K562 (cell line): ENCODE results near the gene AMDHD2. TPM values are rescaled to one million over a fixed set of nuclear protein-coding genes. Genes with fewer than 3 reads are reported as not detected.

Experiments used
- ATAC-seq: fragments of 200-7000 bp; cut with Tn5 transposase; 3 replicates; pipeline ENCODE4 v1.9.1; 2020; ENCODE audit warnings: moderate library complexity
- BruUV-seq: library from RNA; stranded (reverse); fragments of 400-500 nt; replicated peaks from 2 replicates; lab custom pipeline; 2021; lab: Mats Ljungman, UMichigan
- CTCF ChIA-PET: fragments of 300-600 bp; formaldehyde crosslinking; extraction: SDS; loops from one replicate; lab custom pipeline; 2021; ENCODE audit warnings: low intra/inter-chr PET ratio; lab: Yijun Ruan, JAX
- POLR2A ChIA-PET: fragments of 300-600, 350-650 bp; sonication (Branson Sonifier 250); formaldehyde crosslinking; extraction: SDS; loops from one replicate; lab custom pipeline; 2021; ENCODE audit warnings: antibody characterized with exemption, inconsistent platforms; lab: Yijun Ruan, JAX
- DNase-seq, 4 experiments: peaks; one replicate each; pipeline versions ENCODE4 v3.0.0 to v3.0.0-alpha.2; 2011 to 2018; ENCODE audit warnings: low spot score in 3 of 4, mixed read lengths in 3 of 4; ENCODE audit errors: extremely low read depth in 1 of 4
- FAIRE-seq: peaks from 2 replicates; lab custom pipeline; 2011; peaks lifted over from hg19 to GRCh38; lab: Jason Lieb, UNC
- H2AFZ ChIP-seq: 2 replicates; pipeline ENCODE4 v1.6.0; 2011; ENCODE audit warnings: low read depth, low read length, control low read depth, inconsistent platforms
- H3K27ac ChIP-seq: fragments of 200-600 bp; 3 replicates; pipeline ENCODE4 v1.8.0; 2011; ENCODE audit warnings: low read depth, mild to moderate bottlenecking, control low read depth, inconsistent platforms, low read length, moderate library complexity, mixed read lengths; ENCODE audit errors: extremely low read depth
- H3K27me3 ChIP-seq, 2 experiments: fragments of 300-600 bp in 1 of 2; 2 replicates in 1 of 2; 3 replicates in 1 of 2; pipeline versions ENCODE4 v1.6.0 to v1.8.0; 2011; ENCODE audit warnings: inconsistent platforms in 2 of 2, low read length in 2 of 2, mild to moderate bottlenecking in 1 of 2, mixed read lengths in 1 of 2, moderate library complexity in 1 of 2; ENCODE audit not compliant: control insufficient read depth in 2 of 2, insufficient read depth in 2 of 2
- H3K36me3 ChIP-seq: fragments of 300-600 bp; 3 replicates; pipeline ENCODE4 v1.8.0; 2011; ENCODE audit warnings: mild to moderate bottlenecking, low read length, inconsistent platforms; ENCODE audit not compliant: control insufficient read depth, insufficient read depth
- H3K4me1 ChIP-seq, 2 experiments: fragments of 200-600 bp in 1 of 2; replicated peaks in 1 of 2; 2 replicates in 1 of 2; 3 replicates in 1 of 2; pipeline versions ENCODE4 v1.5.1 to v1.8.0; 2011; ENCODE audit warnings: inconsistent platforms in 2 of 2, low read length in 2 of 2, mild to moderate bottlenecking in 1 of 2, mixed read lengths in 1 of 2, moderate library complexity in 1 of 2; ENCODE audit not compliant: control insufficient read depth in 2 of 2, insufficient read depth in 2 of 2
- H3K4me2 ChIP-seq: 2 replicates; pipeline ENCODE4 v1.6.1; 2011; ENCODE audit warnings: low read length, control low read depth, inconsistent platforms, mixed read lengths; ENCODE audit not compliant: insufficient read depth
- H3K4me3 ChIP-seq: fragments of 200-600 bp; sonication (generic), shearing (Covaris generic); 2 replicates; pipeline ENCODE4 v1.5.1; 2016; ENCODE audit warnings: control low read depth, inconsistent platforms
- H3K79me2 ChIP-seq: fragments of 200-600 bp; 3 replicates; pipeline ENCODE4 v1.8.0; 2011; ENCODE audit warnings: low read length, inconsistent platforms; ENCODE audit not compliant: control insufficient read depth, insufficient read depth
- H3K9ac ChIP-seq, 2 experiments: 2 replicates each; pipeline versions ENCODE4 v1.6.0 to v1.6.1; 2011; ENCODE audit warnings: low read depth in 2 of 2, low read length in 2 of 2, control low read depth in 1 of 2, inconsistent platforms in 1 of 2, mild to moderate bottlenecking in 1 of 2, mixed read lengths in 1 of 2; ENCODE audit not compliant: insufficient read depth in 1 of 2
- H3K9me1 ChIP-seq: one replicate; pipeline ENCODE4 v1.6.0; 2011; ENCODE audit warnings: inconsistent platforms, mild to moderate bottlenecking, low read length, moderate library complexity; ENCODE audit not compliant: control insufficient read depth, insufficient read depth
- H3K9me3 ChIP-seq: replicated peaks from 2 replicates; pipeline ENCODE4 v1.5.1; 2011; ENCODE audit warnings: low read depth, low read length, inconsistent platforms; ENCODE audit not compliant: control insufficient read depth, insufficient read depth
- H4K20me1 ChIP-seq: replicated peaks from 2 replicates; pipeline ENCODE4 v1.6.1; 2011; ENCODE audit warnings: low read length, inconsistent platforms, mixed read lengths; ENCODE audit not compliant: control insufficient read depth, insufficient read depth
- CHCHD3 ChIP-seq: fragments of 250-450 bp; sonication (Bioruptor Pico); IDR thresholded peaks from 2 replicates; pipeline ENCODE4 v2.1.2; 2022; ENCODE audit warnings: mild to moderate bottlenecking
- CHD1 ChIP-seq: fragments of 200-600 bp; sonication (generic); IDR thresholded peaks from one replicate; pipeline ENCODE4 v1.6.1; 2012; ENCODE audit warnings: mild to moderate bottlenecking, moderate library complexity, low read length, inconsistent platforms
- GABPB1 ChIP-seq: sonication (generic); formaldehyde crosslinking; IDR thresholded peaks from 2 replicates; pipeline ENCODE4 v1.8.0; 2022; ENCODE audit warnings: mild to moderate bottlenecking, missing genetic modification reagents
- NCOA1 ChIP-seq: fragments of 450-650 bp; IDR thresholded peaks from 2 replicates; pipeline ENCODE4 v1.6.1; 2016; ENCODE audit warnings: low read depth
- NR2C1 ChIP-seq, 2 experiments: fragments of 450-650 bp; IDR thresholded peaks; 2 replicates each; pipeline ENCODE4 v1.6.1; 2017; ENCODE audit warnings: mild to moderate bottlenecking in 2 of 2, antibody characterized with exemption in 1 of 2, inconsistent platforms in 1 of 2, missing compliant biosample characterization in 1 of 2, missing genetic modification characterization in 1 of 2
- RBFOX2 ChIP-seq: fragments of 200-400 bp; formaldehyde crosslinking; IDR thresholded peaks from 2 replicates; pipeline ENCODE4 v1.6.1; 2017; ENCODE audit warnings: low read depth, mild to moderate bottlenecking, low read length, moderate library complexity
- SIN3A ChIP-seq, 2 experiments: fragments of 150-350 bp in 1 of 2; IDR thresholded peaks; 2 replicates each; pipeline ENCODE4 v1.6.1; 2011 to 2016; ENCODE audit warnings: borderline replicate concordance in 2 of 2, low read depth in 2 of 2, low read length in 2 of 2, mild to moderate bottlenecking in 2 of 2, moderate library complexity in 2 of 2; ENCODE audit not compliant: control insufficient read depth in 1 of 2
- SRSF9 ChIP-seq: fragments of 200-400 bp; formaldehyde crosslinking; IDR thresholded peaks from 2 replicates; pipeline ENCODE4 v1.6.1; 2017; ENCODE audit warnings: low read depth, low read length, borderline replicate concordance
- TEAD4 ChIP-seq, 2 experiments: sonication (generic) in 1 of 2; formaldehyde crosslinking in 1 of 2; IDR thresholded peaks; 2 replicates each; pipeline versions ENCODE4 v1.6.1 to v1.8.0; 2012 to 2022; ENCODE audit warnings: borderline replicate concordance in 1 of 2, inconsistent platforms in 1 of 2, low read length in 1 of 2, mild to moderate bottlenecking in 1 of 2, missing genetic modification reagents in 1 of 2
- YY1 ChIP-seq, 3 experiments: IDR thresholded peaks; 2 replicates each; pipeline ENCODE4 v1.6.1; 2011; ENCODE audit warnings: low read length in 2 of 3, mild to moderate bottlenecking in 2 of 3, moderate library complexity in 2 of 3, borderline replicate concordance in 1 of 3, control low read depth in 1 of 3, low read depth in 1 of 3; ENCODE audit not compliant: insufficient read depth in 3 of 3, insufficient replicate concordance in 2 of 3, control insufficient read depth in 1 of 3, insufficient read length in 1 of 3; ENCODE audit errors: extremely low read depth in 1 of 3
- ZBTB7A ChIP-seq: IDR thresholded peaks from 2 replicates; pipeline ENCODE4 v1.6.1; 2011; ENCODE audit warnings: low read depth, mild to moderate bottlenecking, low read length, moderate library complexity, borderline replicate concordance; ENCODE audit not compliant: control insufficient read depth
- ZFX ChIP-seq: sonication (generic); formaldehyde crosslinking; IDR thresholded peaks from 2 replicates; pipeline ENCODE4 v1.8.0; 2022; ENCODE audit warnings: mild to moderate bottlenecking, missing genetic modification reagents, moderate library complexity
- WGBS: fragments of 100-300 bp; shearing (Covaris generic); methylation state at CpG from one replicate; pipeline ENCODE4 v1.1.6; 2016; ENCODE audit warnings: low coverage, mixed read lengths; ENCODE audit not compliant: insufficient coverage; ENCODE audit errors: missing lambda C conversion rate; 5-methylcytosine and 5-hydroxymethylcytosine counted together
- in situ Hi-C: fragments of 300-500 bp; cut with MboI; formaldehyde crosslinking; loops from 4 replicates; pipeline ENCODE4 v1.15.0; 2018; ENCODE audit warnings: inconsistent platforms, mixed read lengths
- intact Hi-C: fragments of 100-400 bp; cut with micrococcal nuclease; formaldehyde crosslinking; loops from 2 replicates; pipeline ENCODE4 v1.14.2; 2022
- polyA plus RNA-seq, 8 experiments: library from polyadenylated mRNA; depleted of rRNA in 4 of 8; stranded (reverse) in 5 of 8; unstranded in 3 of 8; fragments of >200 nt; fragmentation: Nextera tagmentation in 2 of 8; fragmentation: Illumina TruSeq in 1 of 8; extraction: Ambion mirVana in 2 of 8; extraction: Trizol in 1 of 8; gene quantifications; 2 replicates each; pipeline versions ENCODE4 v1.2.1 to v1.2.3, GENCODE V29; 2011 to 2014; ENCODE audit warnings: inconsistent platforms in 1 of 8, missing spikeins in 1 of 8
- total RNA-seq, 7 experiments: library from RNA; depleted of rRNA in 6 of 7; stranded (reverse); fragments of >200 nt in 6 of 7; fragmentation: Illumina TruSeq in 2 of 7; extraction: Trizol in 2 of 7; gene quantifications; 2 replicates each; pipeline versions ENCODE4 v1.2.1 to v1.2.3, GENCODE V29; 2011 to 2021; ENCODE audit warnings: low replicate concordance in 1 of 7
- TF ChIP-seq, protein P1 (sequence below): sonication (generic); formaldehyde crosslinking; IDR thresholded peaks from 2 replicates; pipeline ENCODE4 v1.8.0; 2022; ENCODE audit warnings: missing genetic modification reagents, mild to moderate bottlenecking, moderate library complexity, borderline replicate concordance
- TF ChIP-seq, protein P2 (sequence below), 2 experiments: fragments of 200-800 bp in 1 of 2; sonication (Bioruptor generic) in 1 of 2; sonication (generic) in 1 of 2; formaldehyde crosslinking in 1 of 2; IDR thresholded peaks in 1 of 2; conservative IDR thresholded peaks in 1 of 2; 2 replicates each; pipeline versions ENCODE4 v1.5.0 to v1.6.1; 2016 to 2020; ENCODE audit warnings: missing compliant biosample characterization in 1 of 2, missing genetic modification characterization in 1 of 2, missing genetic modification reagents in 1 of 2
- TF ChIP-seq, protein P3 (sequence below): fragments of 450-650 bp; IDR thresholded peaks from 2 replicates; pipeline ENCODE4 v1.6.1; 2016

Gene AMDHD2
- total and polyA plus RNA-seq, 9 of the 15 experiments (the other 6 are each of a cell fraction or from before 2014, with no cell fraction given) = 0.38 to 56.9 (median 18.3) TPM; not detected in 1

- Histone ChIP-seq H3K9me3 (no peaks in the 10 kb centered on the region), H3K4me2 (peak overlapping the region; percentile 94), H4K20me1 (peaks cover 46% of the 10 kb centered on the region), H3K9ac (peak overlapping the region; percentile 90 to 96), H3K79me2 (peaks cover 67% of the 10 kb centered on the region), H3K36me3 (peaks cover 42% of the 10 kb centered on the region), H3K9me1 (peaks cover 8% of the 10 kb centered on the region), H3K4me1 (peaks cover 57 to 92% of the 10 kb centered on the region in 2 experiments), H3K4me3 (peak overlapping the region; percentile 98), H2AFZ (no peak overlapping the region), H3K27ac (peak overlapping the region; percentile 96), H3K27me3 (no peaks in the 10 kb centered on the region)
- WGBS = 9% methylated on average over 13 of the region's 14 CpGs
- ATAC-seq (peak; percentile 18), FAIRE-seq (no peak), DNase-seq (peak in 2 of 4 experiments; percentile 46 to 64)
- BruUV-seq = no TSS peak
- ChIA-PET POLR2A (interaction anchor here (0.6 to 2.1 kb wide), 12 partner anchors 9 to 493 kb away, joined by 3 to 9 read pairs (median 3); partner anchors contain the start of genes NTHL1, TBC1D24, TRAF7 and TSC2), CTCF (no interaction called here)
- intact Hi-C loops = no loop called here
- in situ Hi-C loops = no loop called here
- peak; percentile 0 for TF ChIP-seq CHD1
- no peak for TF ChIP-seq CHCHD3 (CRISPR knock-in tag)
- no peak for TF ChIP-seq NR2C1 (IDR thresholded peaks at IDR 0.05)
- TF ChIP-seq NR2C1 (tag; IDR thresholded peaks at IDR 0.05) = no peak
- 0 out of 2 replicates have a peak, but pooled peaks have one; percentile 15 for TF ChIP-seq ZBTB7A
- TF ChIP-seq TEAD4 (IDR thresholded peaks at IDR 0.05; ENCODE audit: low read length) = peak; percentile 22; the same call in 1 of the 2 replicates
- TF ChIP-seq TEAD4 (CRISPR knock-in tag; IDR thresholded peaks at IDR 0.05; ENCODE audit: borderline replicate concordance) = no peak
- peak in 1 of 2 experiments; percentile 34; a peak in 1 of 4 replicates for TF ChIP-seq SIN3A (IDR thresholded peaks at IDR 0.05; ENCODE audit: borderline replicate concordance in 2 of 2, control insufficient read depth in 1 of 2, low read depth in 2 of 2, low read length in 2 of 2)
- no peak for TF ChIP-seq NCOA1
- no peak for TF ChIP-seq SRSF9
- 0 out of 2 replicates have a peak, but pooled peaks have one; percentile 5 for TF ChIP-seq RBFOX2
- peak in 1 of 3 experiments; percentile 9 for TF ChIP-seq YY1 (IDR thresholded peaks at IDR 0.05; ENCODE audit: borderline replicate concordance in 1 of 3, control insufficient read depth in 1 of 3, extremely low read depth in 1 of 3, insufficient read depth in 3 of 3, insufficient read length in 1 of 3, insufficient replicate concordance in 2 of 3, low read depth in 1 of 3, low read length in 2 of 3)
- TF ChIP-seq GABPB1 (CRISPR knock-in tag) = peak; percentile 31; the same call in 1 of the 2 replicates
- TF ChIP-seq, protein P1, sequence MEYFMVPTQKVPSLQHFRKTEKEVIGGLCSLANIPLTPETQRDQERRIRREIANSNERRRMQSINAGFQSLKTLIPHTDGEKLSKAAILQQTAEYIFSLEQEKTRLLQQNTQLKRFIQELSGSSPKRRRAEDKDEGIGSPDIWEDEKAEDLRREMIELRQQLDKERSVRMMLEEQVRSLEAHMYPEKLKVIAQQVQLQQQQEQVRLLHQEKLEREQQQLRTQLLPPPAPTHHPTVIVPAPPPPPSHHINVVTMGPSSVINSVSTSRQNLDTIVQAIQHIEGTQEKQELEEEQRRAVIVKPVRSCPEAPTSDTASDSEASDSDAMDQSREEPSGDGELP (CRISPR knock-in tag) = peak; percentile 10; the same call in 1 of the 2 replicates
- TF ChIP-seq ZFX (CRISPR knock-in tag) = peak; percentile 51; the same call in 1 of the 2 replicates
- TF ChIP-seq, protein P2, sequence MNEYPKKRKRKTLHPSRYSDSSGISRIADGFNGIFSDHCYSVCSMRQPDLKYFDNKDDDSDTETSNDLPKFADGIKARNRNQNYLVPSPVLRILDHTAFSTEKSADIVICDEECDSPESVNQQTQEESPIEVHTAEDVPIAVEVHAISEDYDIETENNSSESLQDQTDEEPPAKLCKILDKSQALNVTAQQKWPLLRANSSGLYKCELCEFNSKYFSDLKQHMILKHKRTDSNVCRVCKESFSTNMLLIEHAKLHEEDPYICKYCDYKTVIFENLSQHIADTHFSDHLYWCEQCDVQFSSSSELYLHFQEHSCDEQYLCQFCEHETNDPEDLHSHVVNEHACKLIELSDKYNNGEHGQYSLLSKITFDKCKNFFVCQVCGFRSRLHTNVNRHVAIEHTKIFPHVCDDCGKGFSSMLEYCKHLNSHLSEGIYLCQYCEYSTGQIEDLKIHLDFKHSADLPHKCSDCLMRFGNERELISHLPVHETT (CRISPR knock-in tag; conservative IDR thresholded peaks at IDR 0.05 in 1 of 2, IDR thresholded peaks at IDR 0.05 in 1 of 2) = no peak
- TF ChIP-seq, protein P3, sequence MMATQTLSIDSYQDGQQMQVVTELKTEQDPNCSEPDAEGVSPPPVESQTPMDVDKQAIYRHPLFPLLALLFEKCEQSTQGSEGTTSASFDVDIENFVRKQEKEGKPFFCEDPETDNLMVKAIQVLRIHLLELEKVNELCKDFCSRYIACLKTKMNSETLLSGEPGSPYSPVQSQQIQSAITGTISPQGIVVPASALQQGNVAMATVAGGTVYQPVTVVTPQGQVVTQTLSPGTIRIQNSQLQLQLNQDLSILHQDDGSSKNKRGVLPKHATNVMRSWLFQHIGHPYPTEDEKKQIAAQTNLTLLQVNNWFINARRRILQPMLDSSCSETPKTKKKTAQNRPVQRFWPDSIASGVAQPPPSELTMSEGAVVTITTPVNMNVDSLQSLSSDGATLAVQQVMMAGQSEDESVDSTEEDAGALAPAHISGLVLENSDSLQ = peak; percentile 67
These were observed 4.9 kb upstream of the AMDHD2 start for GRCh38 chr16:2515180-2515851.
